Activated naive CD8-positive, alpha-beta T cell treated with anti-CD3 and anti-CD28 coated beads for 36 hours (primary cell): ENCODE measurements around the gene L1CAM. TPM values are rescaled to one million over a fixed set of nuclear protein-coding genes. Genes with fewer than 3 reads are reported as not detected.

Source experiments
- DNase-seq: peaks from one replicate; pipeline ENCODE4 v3.0.0; 2021
- H3K27ac Mint-ChIP-seq: one replicate; pipeline ENCODE4 v1.8.0; 2022; ENCODE audit warnings: mild to moderate bottlenecking, moderate library complexity, mixed read lengths
- H3K27me3 Mint-ChIP-seq: one replicate; pipeline ENCODE4 v1.8.0; 2022; ENCODE audit warnings: mild to moderate bottlenecking, mixed read lengths
- H3K36me3 Mint-ChIP-seq: one replicate; pipeline ENCODE4 v1.8.0; 2021; ENCODE audit warnings: mild to moderate bottlenecking, mixed read lengths
- H3K4me1 Mint-ChIP-seq: one replicate; pipeline ENCODE4 v1.8.0; 2021; ENCODE audit warnings: mixed read lengths
- H3K4me3 Mint-ChIP-seq: one replicate; pipeline ENCODE4 v1.8.0; 2022; ENCODE audit warnings: mild to moderate bottlenecking, moderate library complexity, mixed read lengths
- H3K9me3 Mint-ChIP-seq: one replicate; pipeline ENCODE4 v1.8.0; 2022; ENCODE audit warnings: mixed read lengths
- total RNA-seq, 2 experiments: library from RNA; stranded (reverse); gene quantifications; one replicate each; pipeline ENCODE4 v1.2.3, GENCODE V29; 2021

The L1CAM gene
- total RNA-seq, 2 experiments from 2014 or later, result 0.16 to 0.29 TPM

DNA sequence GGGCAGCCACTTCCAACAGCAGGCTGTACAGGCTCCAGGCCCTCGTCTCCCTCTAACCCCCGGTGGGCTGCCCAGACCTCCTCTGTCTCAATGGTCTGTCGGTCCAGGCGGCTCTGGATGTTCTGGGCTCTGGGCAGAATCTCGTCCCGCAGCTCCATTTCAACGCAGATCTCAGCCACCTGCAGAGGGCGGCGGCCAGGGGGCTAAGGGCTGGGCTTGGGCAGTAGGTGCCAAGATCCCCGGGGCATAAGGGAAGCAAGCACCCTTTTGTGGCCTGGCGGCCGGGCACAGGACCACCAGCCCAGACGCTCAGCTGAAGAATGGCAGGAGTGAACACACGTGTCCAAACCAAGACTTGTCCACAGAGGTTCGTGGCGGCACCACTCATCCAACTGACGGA, 27.7 kb upstream of the L1CAM start:
- no peaks in the 10 kb centered on the region for H3K27me3 Mint-ChIP-seq
- H3K9me3 Mint-ChIP-seq, result no peaks in the 10 kb centered on the region
- no peak overlapping the region for H3K27ac Mint-ChIP-seq
- DNase-seq, result no peak
- peaks cover 10% of the 10 kb centered on the region for H3K36me3 Mint-ChIP-seq
- no peak overlapping the region for H3K4me3 Mint-ChIP-seq
- H3K4me1 Mint-ChIP-seq, result peaks cover 8% of the 10 kb centered on the region

DNA sequence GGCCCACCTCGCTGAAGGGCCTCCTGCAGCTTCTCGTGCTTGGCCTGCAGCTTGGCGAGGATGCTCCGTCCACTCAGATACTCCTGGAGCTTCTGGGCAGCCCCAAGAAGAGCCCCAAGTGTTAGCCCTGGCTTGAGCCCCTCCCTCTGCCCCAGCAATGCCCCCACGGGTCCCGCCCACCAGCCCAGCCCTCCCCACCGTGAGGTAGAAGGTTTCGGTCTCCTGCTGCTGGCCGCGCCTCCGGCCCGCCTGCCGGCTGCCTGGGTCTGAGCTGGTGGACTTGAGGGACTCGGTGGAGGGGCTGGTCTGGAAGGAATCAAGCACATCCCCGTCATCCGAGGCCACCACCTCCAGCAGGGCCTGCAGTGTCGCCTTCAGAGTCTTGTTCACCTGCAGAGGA, 27.2 kb upstream of the L1CAM start:
- Mint-ChIP-seq H3K4me1 (peaks cover 8% of the 10 kb centered on the region), H3K27ac (no peak overlapping the region), H3K27me3 (no peaks in the 10 kb centered on the region), H3K36me3 (peaks cover 10% of the 10 kb centered on the region), H3K9me3 (no peaks in the 10 kb centered on the region), H3K4me3 (no peak overlapping the region)
- no peak for DNase-seq

DNA sequence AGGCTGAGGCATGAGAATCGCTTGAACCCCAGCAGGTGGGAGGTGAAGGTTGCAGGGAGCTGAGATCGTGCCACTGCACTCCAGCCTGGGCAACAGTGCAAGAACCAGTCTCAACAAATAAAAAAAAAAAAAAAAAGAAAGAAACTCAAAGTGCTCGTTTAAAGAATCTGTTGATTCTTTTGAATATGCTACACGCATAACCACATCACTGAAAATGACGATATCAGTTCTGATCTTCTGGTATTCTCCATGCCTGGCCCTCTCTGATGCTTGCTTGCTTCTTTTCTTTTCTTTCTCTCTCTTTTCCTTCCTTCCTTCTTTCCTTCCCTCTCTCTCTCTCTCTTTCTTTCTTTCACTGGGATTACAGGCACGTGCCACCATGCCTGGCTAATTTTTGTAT, 25.8 kb upstream of the L1CAM start:
- Mint-ChIP-seq H3K36me3 (peaks cover 10% of the 10 kb centered on the region), H3K27me3 (no peaks in the 10 kb centered on the region), H3K9me3 (no peaks in the 10 kb centered on the region), H3K4me1 (peaks cover 8% of the 10 kb centered on the region), H3K4me3 (peak overlapping the region; percentile 29), H3K27ac (peak overlapping the region; percentile 35)
- no peak for DNase-seq

DNA sequence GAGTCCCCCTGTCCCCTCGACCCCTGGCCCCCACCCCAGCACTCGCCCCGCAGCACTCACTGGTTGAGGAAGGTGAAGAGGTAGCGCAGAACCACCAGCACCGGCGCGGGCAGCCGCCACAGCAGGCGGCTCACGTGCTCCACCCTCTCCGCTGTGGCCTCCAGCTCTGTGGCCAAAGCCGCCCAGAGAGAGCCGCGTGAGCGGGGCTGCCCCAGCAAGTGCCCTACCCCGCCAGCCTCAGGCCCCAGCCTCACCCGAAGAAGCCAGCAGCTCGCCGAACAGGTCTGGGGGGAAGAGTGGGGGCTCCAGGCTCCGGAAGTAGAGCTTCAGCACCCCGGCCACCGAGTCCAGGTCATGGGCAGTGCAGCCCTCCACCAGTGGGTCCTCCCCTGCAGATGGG, 24.5 kb upstream of the L1CAM start:
- peaks cover 5% of the 10 kb centered on the region for H3K36me3 Mint-ChIP-seq
- H3K27me3 Mint-ChIP-seq, result no peaks in the 10 kb centered on the region
- no peaks in the 10 kb centered on the region for H3K9me3 Mint-ChIP-seq
- no peak overlapping the region for H3K27ac Mint-ChIP-seq
- DNase-seq, result no peak
- no peak overlapping the region for H3K4me3 Mint-ChIP-seq
- peaks cover 9% of the 10 kb centered on the region for H3K4me1 Mint-ChIP-seq

DNA sequence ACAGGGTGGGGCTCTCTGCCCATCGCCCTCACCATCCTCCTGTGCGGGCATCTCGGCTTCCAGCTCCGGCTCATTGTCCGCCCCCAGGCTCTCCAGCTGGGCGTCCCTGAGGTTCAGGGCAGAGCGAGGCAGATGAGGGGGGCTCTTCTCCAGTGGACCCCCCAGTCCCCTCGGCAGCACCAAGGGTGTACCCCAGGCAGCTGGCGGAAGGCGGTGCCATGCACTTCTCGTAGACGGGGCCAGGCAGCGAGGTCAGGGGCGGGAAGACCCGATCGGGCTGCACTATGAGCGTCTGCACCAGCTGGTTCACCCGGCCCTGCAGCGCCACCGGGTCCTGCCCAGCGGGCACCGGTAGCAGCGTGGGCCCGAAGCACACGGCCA, 24.0 kb upstream of the L1CAM start:
- no peaks in the 10 kb centered on the region for H3K27me3 Mint-ChIP-seq
- no peak overlapping the region for H3K4me3 Mint-ChIP-seq
- DNase-seq, result no peak
- no peaks in the 10 kb centered on the region for H3K9me3 Mint-ChIP-seq
- H3K4me1 Mint-ChIP-seq, result peaks cover 9% of the 10 kb centered on the region
- H3K27ac Mint-ChIP-seq, result no peak overlapping the region
- H3K36me3 Mint-ChIP-seq, result peaks cover 5% of the 10 kb centered on the region

DNA sequence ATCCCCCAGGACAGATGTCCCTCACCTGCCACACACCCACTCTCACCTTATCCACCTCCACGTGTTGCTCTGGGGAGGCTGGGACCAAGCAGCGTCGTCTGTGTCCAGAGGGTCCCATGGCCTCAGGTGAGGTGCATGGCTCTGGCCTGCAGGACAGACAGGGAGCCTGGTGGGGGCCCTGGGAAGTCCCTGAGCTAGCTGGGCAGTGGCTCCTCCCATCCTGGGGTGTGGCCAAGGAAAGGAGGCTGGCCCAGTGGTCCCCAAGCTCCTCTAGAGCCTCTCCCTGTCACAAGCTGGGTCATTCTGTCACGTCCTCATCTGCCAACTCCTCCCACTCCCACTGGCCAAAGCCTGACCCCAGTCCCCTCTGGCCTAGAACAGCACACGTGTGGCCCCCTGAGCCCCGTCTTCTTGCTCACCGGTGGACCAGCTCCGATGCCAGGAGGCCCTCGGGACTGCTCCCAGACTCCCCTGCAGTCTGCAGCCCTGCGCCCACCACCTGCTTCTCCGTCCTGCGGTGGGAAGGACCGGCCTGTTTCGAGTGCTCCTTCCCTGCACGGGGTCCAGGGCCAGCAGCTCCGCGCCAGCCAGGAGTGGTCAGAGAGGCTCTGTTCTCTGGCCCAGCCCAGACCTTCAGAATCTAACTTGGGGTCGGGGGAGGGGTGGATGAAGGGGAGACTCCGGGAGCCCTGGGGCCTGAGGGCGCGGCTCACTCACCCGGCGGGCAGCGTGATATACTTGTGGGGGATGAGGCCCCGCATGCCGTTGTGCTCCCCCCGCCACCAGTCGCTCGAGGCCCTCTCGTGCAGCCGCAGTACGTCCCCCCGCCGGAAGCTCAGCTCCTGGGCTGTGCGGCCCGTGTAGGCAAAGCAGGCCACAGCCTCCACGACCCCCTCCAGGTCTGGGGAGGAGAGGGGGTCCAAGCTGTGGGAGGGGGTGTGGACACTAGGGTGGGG, 23.3 kb upstream of the L1CAM start:
- peaks cover 5% of the 10 kb centered on the region for H3K36me3 Mint-ChIP-seq
- peaks cover 12% of the 10 kb centered on the region for H3K4me1 Mint-ChIP-seq
- H3K27me3 Mint-ChIP-seq, result no peaks in the 10 kb centered on the region
- no peak for DNase-seq
- no peaks in the 10 kb centered on the region for H3K9me3 Mint-ChIP-seq
- no peak overlapping the region for H3K27ac Mint-ChIP-seq
- H3K4me3 Mint-ChIP-seq, result no peak overlapping the region

DNA sequence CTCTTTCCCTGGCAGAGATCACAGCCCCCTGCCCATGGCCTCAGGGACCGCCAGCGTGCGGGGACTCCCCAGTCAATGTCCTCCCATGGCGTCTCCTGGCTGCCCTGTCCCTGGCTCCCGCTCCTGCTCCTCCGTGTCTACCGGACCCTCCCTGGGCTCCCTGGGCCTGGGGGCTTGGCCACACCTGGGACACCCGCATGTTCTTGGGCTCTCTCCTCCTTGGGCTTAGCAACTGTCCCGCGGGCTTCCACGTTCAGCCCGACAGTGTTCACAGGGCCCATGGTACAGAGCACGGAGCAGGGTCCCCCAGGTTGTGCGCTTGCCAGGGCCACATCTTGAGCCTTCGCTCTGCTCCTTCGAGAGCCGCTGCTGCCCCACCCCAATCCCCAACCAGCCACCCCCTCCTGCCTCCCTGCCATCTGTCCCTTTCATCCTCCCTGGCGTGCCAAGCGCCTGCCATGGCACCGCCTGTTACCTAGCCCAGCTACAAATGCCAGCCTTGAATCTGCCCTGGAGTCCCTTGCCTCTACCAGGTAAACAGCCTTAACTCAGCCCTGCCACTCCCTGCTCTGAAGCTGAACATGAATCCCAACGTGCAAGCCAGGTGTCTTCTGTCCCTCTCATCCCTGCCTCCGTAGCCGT, 22.4 kb upstream of the L1CAM start:
- Mint-ChIP-seq H3K27me3 (no peaks in the 10 kb centered on the region), H3K27ac (no peak overlapping the region), H3K36me3 (peaks cover 5% of the 10 kb centered on the region), H3K9me3 (no peaks in the 10 kb centered on the region), H3K4me1 (peaks cover 18% of the 10 kb centered on the region), H3K4me3 (no peak overlapping the region)
- no peak for DNase-seq

DNA sequence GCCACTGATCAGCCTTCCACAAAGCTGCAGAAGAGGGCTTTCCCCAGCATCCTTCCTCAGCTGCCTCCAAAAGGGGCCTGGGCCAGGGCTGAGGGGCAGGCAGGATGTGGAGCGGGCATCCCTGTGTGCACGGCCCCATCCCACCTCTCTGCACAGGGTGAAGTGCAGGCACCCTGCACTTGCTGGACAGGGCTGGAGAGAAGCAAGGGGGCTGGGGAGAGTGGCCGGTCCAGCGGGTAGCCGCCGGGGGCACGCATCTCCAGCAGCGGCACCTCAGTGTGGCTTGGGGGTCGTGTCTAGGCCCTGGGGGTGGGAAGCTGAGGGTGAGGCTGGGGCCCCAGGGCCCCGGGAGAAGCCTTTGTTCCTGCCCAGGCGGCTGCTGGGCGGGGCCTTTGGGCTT, 21.5 kb upstream of the L1CAM start:
- no peak overlapping the region for H3K27ac Mint-ChIP-seq
- no peaks in the 10 kb centered on the region for H3K9me3 Mint-ChIP-seq
- DNase-seq, result no peak
- peaks cover 5% of the 10 kb centered on the region for H3K36me3 Mint-ChIP-seq
- no peaks in the 10 kb centered on the region for H3K27me3 Mint-ChIP-seq
- H3K4me1 Mint-ChIP-seq, result peaks cover 22% of the 10 kb centered on the region
- no peak overlapping the region for H3K4me3 Mint-ChIP-seq

DNA sequence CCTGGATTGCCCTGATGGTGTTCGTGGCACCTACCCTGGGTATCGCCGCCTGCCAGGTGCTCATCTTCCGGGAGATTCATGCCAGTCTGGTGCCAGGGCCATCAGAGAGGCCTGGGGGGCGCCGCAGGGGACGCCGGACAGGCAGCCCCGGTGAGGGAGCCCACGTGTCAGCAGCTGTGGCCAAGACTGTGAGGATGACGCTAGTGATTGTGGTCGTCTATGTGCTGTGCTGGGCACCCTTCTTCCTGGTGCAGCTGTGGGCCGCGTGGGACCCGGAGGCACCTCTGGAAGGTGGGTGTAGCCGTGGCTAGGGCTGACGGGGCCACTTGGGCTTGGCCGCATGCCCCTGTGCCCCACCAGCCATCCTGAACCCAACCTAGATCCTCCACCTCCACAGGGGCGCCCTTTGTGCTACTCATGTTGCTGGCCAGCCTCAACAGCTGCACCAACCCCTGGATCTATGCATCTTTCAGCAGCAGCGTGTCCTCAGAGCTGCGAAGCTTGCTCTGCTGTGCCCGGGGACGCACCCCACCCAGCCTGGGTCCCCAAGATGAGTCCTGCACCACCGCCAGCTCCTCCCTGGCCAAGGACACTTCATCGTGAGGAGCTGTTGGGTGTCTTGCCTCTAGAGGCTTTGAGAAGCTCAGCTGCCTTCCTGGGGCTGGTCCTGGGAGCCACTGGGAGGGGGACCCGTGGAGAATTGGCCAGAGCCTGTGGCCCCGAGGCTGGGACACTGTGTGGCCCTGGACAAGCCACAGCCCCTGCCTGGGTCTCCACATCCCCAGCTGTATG, 20.3 kb upstream of the L1CAM start:
- no peaks in the 10 kb centered on the region for H3K27me3 Mint-ChIP-seq
- no peaks in the 10 kb centered on the region for H3K9me3 Mint-ChIP-seq
- no peak for DNase-seq
- peak overlapping the region; percentile 51 for H3K27ac Mint-ChIP-seq
- no peak overlapping the region for H3K4me3 Mint-ChIP-seq
- H3K36me3 Mint-ChIP-seq, result no peaks in the 10 kb centered on the region
- H3K4me1 Mint-ChIP-seq, result peaks cover 23% of the 10 kb centered on the region

DNA sequence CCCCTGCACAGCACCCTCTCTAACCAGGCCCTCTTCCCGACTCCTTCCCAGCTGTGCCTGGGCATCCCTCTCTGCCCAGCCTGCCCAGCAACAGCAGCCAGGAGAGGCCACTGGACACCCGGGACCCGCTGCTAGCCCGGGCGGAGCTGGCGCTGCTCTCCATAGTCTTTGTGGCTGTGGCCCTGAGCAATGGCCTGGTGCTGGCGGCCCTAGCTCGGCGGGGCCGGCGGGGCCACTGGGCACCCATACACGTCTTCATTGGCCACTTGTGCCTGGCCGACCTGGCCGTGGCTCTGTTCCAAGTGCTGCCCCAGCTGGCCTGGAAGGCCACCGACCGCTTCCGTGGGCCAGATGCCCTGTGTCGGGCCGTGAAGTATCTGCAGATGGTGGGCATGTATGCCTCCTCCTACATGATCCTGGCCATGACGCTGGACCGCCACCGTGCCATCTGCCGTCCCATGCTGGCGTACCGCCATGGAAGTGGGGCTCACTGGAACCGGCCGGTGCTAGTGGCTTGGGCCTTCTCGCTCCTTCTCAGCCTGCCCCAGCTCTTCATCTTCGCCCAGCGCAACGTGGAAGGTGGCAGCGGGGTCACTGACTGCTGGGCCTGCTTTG, 19.6 kb upstream of the L1CAM start:
- peak overlapping the region; percentile 51 for H3K27ac Mint-ChIP-seq
- DNase-seq, result no peak
- H3K4me1 Mint-ChIP-seq, result peaks cover 29% of the 10 kb centered on the region
- H3K27me3 Mint-ChIP-seq, result no peaks in the 10 kb centered on the region
- no peaks in the 10 kb centered on the region for H3K9me3 Mint-ChIP-seq
- no peak overlapping the region for H3K4me3 Mint-ChIP-seq
- H3K36me3 Mint-ChIP-seq, result no peaks in the 10 kb centered on the region

DNA sequence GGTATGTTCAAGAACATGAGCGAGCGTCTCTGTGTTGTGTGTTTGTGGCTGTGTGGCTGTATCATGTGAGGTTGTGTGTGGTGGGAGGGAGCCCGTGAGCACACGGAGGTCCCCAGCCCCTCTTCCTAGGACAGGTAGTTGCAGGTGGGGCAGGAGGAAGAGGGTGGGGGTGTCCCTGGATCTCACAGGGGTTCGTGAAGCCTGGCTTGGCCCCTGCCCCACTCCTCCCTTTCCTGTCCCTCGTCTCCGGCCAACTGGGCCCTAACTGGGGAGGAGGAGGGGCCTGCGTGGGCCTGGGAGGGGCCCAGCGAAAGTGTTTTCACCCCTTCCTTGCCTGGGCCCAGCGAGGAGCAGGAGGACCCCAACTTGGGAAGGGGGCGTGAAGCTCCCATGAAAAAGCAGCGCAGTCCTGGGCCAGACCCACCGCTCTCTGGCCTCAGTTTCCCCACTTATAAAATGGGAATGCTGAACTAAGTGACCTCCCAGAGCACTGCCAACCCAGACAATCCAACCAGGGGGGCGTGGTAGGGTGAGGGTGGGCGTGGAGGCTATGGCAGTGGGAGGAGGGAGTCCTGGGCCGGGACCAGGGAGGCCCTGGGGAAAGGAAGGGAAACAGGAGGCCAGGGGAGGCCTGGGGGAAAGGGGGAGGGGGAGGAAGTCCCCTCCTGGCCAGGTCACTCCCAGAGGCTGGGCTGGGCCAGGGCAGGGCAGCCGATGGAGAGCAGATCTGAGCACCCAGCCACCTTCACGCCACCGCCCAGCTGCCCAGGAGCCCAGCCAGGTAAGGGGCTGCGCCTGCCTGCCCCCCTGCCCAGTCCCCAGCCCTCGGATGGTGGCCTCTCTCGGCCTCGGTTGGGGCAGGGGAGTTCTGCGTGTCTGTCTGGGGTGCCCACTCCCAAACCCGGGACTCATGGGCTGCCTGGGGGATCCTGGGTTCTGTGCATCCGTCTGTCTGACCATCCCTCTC, 18.3 kb upstream of the L1CAM start, which contains the start of gene AVPR2:
Gene AVPR2, plus strand, starts transcription at position 683 of the 967 bp plus-strand sequence. CDS start 473 bp downstream, outside the sequence.
- no peaks in the 10 kb centered on the region for H3K27me3 Mint-ChIP-seq
- no peak for DNase-seq
- H3K4me3 Mint-ChIP-seq, result no peak within 1 kb of the TSS
- no peaks in the 10 kb centered on the region for H3K9me3 Mint-ChIP-seq
- H3K36me3 Mint-ChIP-seq, result no peaks in the 10 kb centered on the region
- peak within 1 kb of the TSS; percentile 70 for H3K27ac Mint-ChIP-seq
- peaks cover 29% of the 10 kb centered on the region for H3K4me1 Mint-ChIP-seq

DNA sequence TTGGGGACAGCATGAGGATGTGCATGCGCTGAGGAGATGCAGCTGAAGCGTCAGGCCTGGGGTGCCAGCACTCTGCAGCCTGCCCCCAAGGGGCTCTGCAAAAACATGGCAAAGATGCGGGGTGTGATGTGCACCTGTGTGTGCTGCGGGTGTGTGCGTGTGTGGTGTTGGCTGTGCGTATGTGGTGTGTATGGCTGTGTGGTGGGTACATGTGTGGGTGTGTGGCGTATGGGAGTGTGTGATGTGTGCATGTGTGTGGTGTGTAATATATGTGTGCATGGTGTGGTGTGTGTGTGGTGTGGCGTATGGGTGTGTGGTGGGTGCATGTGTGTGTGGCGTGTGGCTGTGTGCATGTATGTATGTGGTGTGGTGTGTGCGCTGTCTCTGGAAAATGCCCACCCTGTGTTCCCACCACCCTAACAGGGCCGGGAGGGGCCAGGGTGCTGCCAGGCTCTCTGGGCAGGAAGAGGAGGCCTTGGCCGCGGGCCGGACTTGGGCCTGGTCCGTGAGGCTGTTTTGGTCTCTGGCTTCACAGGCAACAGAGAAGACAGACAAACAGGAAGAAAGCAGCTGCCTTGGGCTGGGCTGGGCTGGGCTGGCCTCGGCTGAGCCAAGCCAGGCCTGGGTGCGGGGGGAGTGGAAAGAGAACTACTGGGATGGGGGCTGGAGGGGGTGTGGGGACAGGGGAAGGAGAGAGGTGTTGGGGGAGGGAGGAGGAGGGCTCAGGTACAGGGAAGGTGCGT, 17.4 kb upstream of the L1CAM start:
- peak overlapping the region; percentile 70 for H3K27ac Mint-ChIP-seq
- H3K9me3 Mint-ChIP-seq, result no peaks in the 10 kb centered on the region
- H3K36me3 Mint-ChIP-seq, result no peaks in the 10 kb centered on the region
- no peaks in the 10 kb centered on the region for H3K27me3 Mint-ChIP-seq
- no peak for DNase-seq
- no peak overlapping the region for H3K4me3 Mint-ChIP-seq
- H3K4me1 Mint-ChIP-seq, result peaks cover 29% of the 10 kb centered on the region

DNA sequence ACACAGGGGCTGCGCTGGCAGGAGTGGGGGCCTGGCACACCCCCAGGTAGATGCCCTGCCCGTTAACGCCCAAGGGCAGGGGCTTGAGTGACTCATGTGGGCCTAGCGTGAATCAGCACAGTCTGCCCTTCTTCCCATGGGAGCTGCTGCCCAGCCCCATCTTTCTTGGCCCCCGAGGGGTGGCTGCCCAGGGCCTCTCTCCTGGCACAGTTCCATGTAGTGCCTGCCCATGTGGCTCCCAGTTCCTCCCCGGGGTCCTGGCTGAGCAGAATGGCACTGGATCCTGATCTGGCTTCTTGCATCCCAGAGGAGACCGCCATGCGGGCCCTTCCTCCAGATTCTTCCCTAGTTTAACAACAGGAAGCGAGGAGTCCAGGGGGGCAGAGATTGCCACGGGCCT, 16.4 kb upstream of the L1CAM start:
- Mint-ChIP-seq H3K36me3 (no peaks in the 10 kb centered on the region), H3K4me3 (no peak overlapping the region), H3K27me3 (no peaks in the 10 kb centered on the region), H3K4me1 (peaks cover 29% of the 10 kb centered on the region), H3K27ac (no peak overlapping the region), H3K9me3 (no peaks in the 10 kb centered on the region)
- no peak for DNase-seq
